Panc1 (cell line): ENCODE results near the gene CATSPER3. TPM values are rescaled to one million over a fixed set of nuclear protein-coding genes. Genes with fewer than 3 reads are reported as not detected.

Experiments
- ATAC-seq: fragments of 200-7000 bp; cut with Tn5 transposase; 2 replicates; pipeline ENCODE4 v1.9.1; 2020; ENCODE audit warnings: mild to moderate bottlenecking, moderate library complexity
- BruUV-seq: library from RNA; stranded (reverse); fragments of 400-500 nt; replicated peaks from 2 replicates; lab custom pipeline; 2021; lab: Mats Ljungman, UMichigan
- CTCF ChIA-PET: fragments of 300-600 bp; sonication (Branson Sonifier 250); formaldehyde crosslinking; loops from one replicate; lab custom pipeline; 2022; ENCODE audit warnings: antibody characterized with exemption; lab: Charles Lee
- POLR2A ChIA-PET: fragments of 300-600 bp; sonication (Branson Sonifier 250); formaldehyde crosslinking; loops from one replicate; lab custom pipeline; 2022; ENCODE audit warnings: antibody characterized with exemption; lab: Charles Lee
- DNase-seq: peaks from one replicate; pipeline ENCODE4 v3.0.0-alpha.2; 2010; ENCODE audit warnings: low read depth, low spot score
- H3K27ac ChIP-seq: 2 replicates; pipeline ENCODE4 v1.5.1; 2011; ENCODE audit warnings: mild to moderate bottlenecking, low read length, inconsistent platforms
- H3K27me3 ChIP-seq: fragments of 200-500 bp; sonication (Bioruptor generic); 2 replicates; pipeline ENCODE4 v1.6.0; 2014; ENCODE audit warnings: low read length, inconsistent platforms; ENCODE audit not compliant: control insufficient read depth, insufficient read depth
- H3K36me3 ChIP-seq: fragments of 200-500 bp; sonication (Bioruptor generic); 2 replicates; pipeline ENCODE4 v1.5.1; 2014; ENCODE audit warnings: inconsistent platforms, mild to moderate bottlenecking, low read length, moderate library complexity; ENCODE audit not compliant: control insufficient read depth, insufficient read depth
- H3K4me1 ChIP-seq: 2 replicates; pipeline ENCODE4 v1.5.1; 2011; ENCODE audit warnings: inconsistent platforms, mild to moderate bottlenecking, low read length, moderate library complexity; ENCODE audit not compliant: control insufficient read depth, insufficient read depth
- H3K4me3 ChIP-seq, 2 experiments: 2 replicates each; pipeline ENCODE4 v1.5.1; 2011 to 2012; ENCODE audit warnings: low read depth in 2 of 2, low read length in 2 of 2, mild to moderate bottlenecking in 2 of 2, inconsistent platforms in 1 of 2, moderate library complexity in 1 of 2
- H3K9me3 ChIP-seq: fragments of 200-500 bp; sonication (Bioruptor generic); 2 replicates; pipeline ENCODE4 v1.5.1; 2014; ENCODE audit warnings: low read depth, mild to moderate bottlenecking, inconsistent platforms, low read length, moderate library complexity; ENCODE audit not compliant: control insufficient read depth, insufficient read depth
- CTCF ChIP-seq: fragments of 450-650 bp; IDR thresholded peaks from 2 replicates; pipeline ENCODE4 v1.5.1; 2017; ENCODE audit warnings: mild to moderate bottlenecking
- POLR2AphosphoS5 ChIP-seq: IDR thresholded peaks from 2 replicates; pipeline ENCODE4 v1.6.1; 2012; ENCODE audit warnings: mild to moderate bottlenecking, low read depth, low read length, moderate library complexity
- REST ChIP-seq, 2 experiments: IDR thresholded peaks; 2 replicates each; pipeline ENCODE4 v1.6.1; 2011 to 2012; ENCODE audit warnings: low read depth in 2 of 2, control low read depth in 1 of 2, low read length in 1 of 2, mild to moderate bottlenecking in 1 of 2, moderate library complexity in 1 of 2; ENCODE audit not compliant: insufficient read depth in 1 of 2
- SIN3A ChIP-seq: IDR thresholded peaks from 2 replicates; pipeline ENCODE4 v1.6.1; 2012; ENCODE audit warnings: low read depth, mild to moderate bottlenecking, low read length, moderate library complexity, borderline replicate concordance; ENCODE audit not compliant: insufficient read depth
- TCF7L2 ChIP-seq: IDR thresholded peaks from 2 replicates; pipeline ENCODE4 v1.6.1; 2011; ENCODE audit warnings: mild to moderate bottlenecking, low read depth, low read length, inconsistent platforms
- in situ Hi-C: cut with HindIII; loops from 2 replicates; pipeline ENCODE4 v1.10.0; 2016; ENCODE audit warnings: low sequenced_read_pairs, low pct_unique_long_range_greater_than_20kb
- intact Hi-C: fragments of 100-400 bp; cut with micrococcal nuclease; formaldehyde crosslinking; loops from one replicate; pipeline ENCODE4 v1.10.0; 2022; ENCODE audit not compliant: unreplicated experiment
- total RNA-seq: library from RNA; stranded (reverse); gene quantifications from one replicate; pipeline ENCODE4 v1.2.1, GENCODE V29; 2021; ENCODE audit not compliant: unreplicated experiment

CATSPER3 gene
- total RNA-seq, 1 experiment from 2014 or later: 0.69 TPM

- Histone ChIP-seq H3K36me3 (no peaks in the 10 kb centered on the region), H3K4me1 (no peaks in the 10 kb centered on the region), H3K9me3 (no peaks in the 10 kb centered on the region), H3K27ac (no peak overlapping the region), H3K27me3 (no peaks in the 10 kb centered on the region), H3K4me3 (no peak overlapping the region)
- DNase-seq (no peak), ATAC-seq (no peak)
- in situ Hi-C loops: no loop called here
- BruUV-seq: no TSS peak
- TF ChIP-seq REST (IDR thresholded peaks at IDR 0.05; ENCODE audit: insufficient read depth in 1 of 2, low read depth in 2 of 2, low read length in 1 of 2): no peak
- TF ChIP-seq SIN3A: no peak
- intact Hi-C loops: no loop called here
- POLR2A ChIA-PET: interaction anchor here (0.7 kb wide), 2 partner anchors 120 to 296 kb away, joined by 5 to 6 read pairs; no protein-coding TSS in a partner anchor
- CTCF ChIA-PET: no interaction called here
Measured at GRCh38 chr5:134920848-134921575, 46.7 kb upstream of the CATSPER3 start.

- CTCF ChIA-PET: no interaction called here
- no peaks in the 10 kb centered on the region for H3K27me3 ChIP-seq
- TF ChIP-seq TCF7L2 (no peak), CTCF (no peak), SIN3A (no peak), POLR2AphosphoS5 (no peak), REST (IDR thresholded peaks at IDR 0.05; ENCODE audit: insufficient read depth in 1 of 2, low read depth in 2 of 2, low read length in 1 of 2) (no peak)
- peaks cover 12% of the 10 kb centered on the region for H3K36me3 ChIP-seq
- no peak overlapping the region for H3K4me3 ChIP-seq
- H3K4me1 ChIP-seq: no peaks in the 10 kb centered on the region
- POLR2A ChIA-PET: no interaction called here
- H3K27ac ChIP-seq: no peak overlapping the region
- in situ Hi-C loops: no loop called here
- BruUV-seq: no TSS peak
- ATAC-seq (no peak), DNase-seq (no peak)
- no peaks in the 10 kb centered on the region for H3K9me3 ChIP-seq
- intact Hi-C loops: no loop called here
Measured at GRCh38 chr5:134932508-134932907, 35.2 kb upstream of the CATSPER3 start.
